ENCODE data around the gene SMIM1.

SMIM1 gene

DNA sequence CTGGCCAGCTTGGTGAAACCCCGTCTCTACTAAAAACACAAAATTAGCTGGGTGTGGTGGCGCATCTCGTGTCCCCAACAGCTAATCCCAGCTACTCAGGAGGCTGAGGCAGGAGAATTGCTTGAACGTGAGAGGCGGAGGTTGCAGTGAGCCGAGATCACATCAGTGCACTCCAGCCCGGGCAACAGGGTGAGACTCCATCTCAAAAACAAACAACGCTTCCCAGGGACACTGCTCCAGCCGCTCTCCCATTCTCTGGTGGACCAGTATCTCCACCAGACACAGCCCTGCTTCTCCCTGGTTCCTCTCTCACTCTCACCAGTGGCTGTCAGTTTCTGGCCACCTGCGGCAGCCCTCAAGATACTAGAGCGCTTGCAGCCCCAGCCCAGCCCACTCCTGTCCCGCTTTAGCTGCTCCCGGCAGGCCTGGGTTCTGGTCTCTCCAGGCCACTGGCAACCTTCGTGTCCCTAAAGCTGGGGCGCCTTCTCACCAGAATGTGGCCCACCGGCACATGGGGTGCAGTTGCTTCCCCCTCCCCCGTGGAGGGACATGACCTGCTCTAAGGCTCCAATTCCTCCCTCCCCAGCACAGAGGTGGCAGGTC is 44.7 kb downstream of the SMIM1 start:
- Mint-ChIP-seq H3K4me3 (no peak overlapping the region), H3K9me3 (no peaks in the 10 kb centered on the region), H3K36me3 (peaks cover 32% of the 10 kb centered on the region), H3K27ac (no peak overlapping the region), H3K27me3 (no peaks in the 10 kb centered on the region), H3K4me1 (no peaks in the 10 kb centered on the region)
- ATAC-seq (ENCODE audit: low read depth) (no peak), DNase-seq (ENCODE audit: low spot score in 2 of 2) (no peak)

DNA sequence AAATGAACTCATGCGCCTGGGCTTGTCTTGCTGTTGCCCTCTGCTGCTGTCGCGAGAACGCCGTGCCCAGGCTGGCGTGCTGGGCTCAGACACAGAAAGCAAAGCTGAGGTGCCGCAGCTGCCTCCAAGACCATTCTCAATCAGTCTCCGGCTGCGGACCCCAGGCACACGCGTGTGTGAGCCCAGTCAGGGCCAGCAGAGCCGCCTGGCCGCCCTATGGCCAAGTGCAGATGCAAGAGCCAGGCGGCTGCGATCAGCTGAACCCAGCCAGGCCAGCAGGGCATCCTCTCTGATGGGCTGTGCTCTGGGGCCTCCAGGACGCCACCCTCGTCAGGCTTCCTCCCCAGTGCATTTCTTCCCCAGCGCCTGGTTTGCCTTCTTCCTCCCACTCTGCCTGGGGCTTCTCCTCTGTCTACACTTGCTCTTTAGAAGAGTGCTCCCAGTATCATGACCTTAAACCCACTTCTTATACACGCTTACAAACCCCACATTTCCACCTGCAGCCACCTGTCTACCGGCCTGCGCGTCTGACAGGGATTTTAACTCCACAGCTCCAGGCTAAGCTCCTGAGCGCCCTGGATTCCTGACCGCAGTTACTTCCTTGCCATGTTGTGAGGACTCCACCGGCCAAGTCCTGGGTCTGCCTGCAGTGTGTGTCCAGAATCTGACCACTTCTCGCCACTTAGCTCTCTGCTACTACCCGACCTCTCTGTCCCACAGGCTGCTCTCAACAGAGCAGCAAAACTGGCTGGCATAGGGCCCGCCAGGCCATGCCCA is 45.5 kb downstream of the SMIM1 start:
- DNase-seq (ENCODE audit: low spot score in 2 of 2) (no peak), ATAC-seq (ENCODE audit: low read depth) (no peak)
- Mint-ChIP-seq H3K4me3 (no peak overlapping the region), H3K9me3 (no peaks in the 10 kb centered on the region), H3K27me3 (no peaks in the 10 kb centered on the region), H3K36me3 (peaks cover 36% of the 10 kb centered on the region), H3K27ac (peak overlapping the region; percentile 49), H3K4me1 (no peaks in the 10 kb centered on the region)

DNA sequence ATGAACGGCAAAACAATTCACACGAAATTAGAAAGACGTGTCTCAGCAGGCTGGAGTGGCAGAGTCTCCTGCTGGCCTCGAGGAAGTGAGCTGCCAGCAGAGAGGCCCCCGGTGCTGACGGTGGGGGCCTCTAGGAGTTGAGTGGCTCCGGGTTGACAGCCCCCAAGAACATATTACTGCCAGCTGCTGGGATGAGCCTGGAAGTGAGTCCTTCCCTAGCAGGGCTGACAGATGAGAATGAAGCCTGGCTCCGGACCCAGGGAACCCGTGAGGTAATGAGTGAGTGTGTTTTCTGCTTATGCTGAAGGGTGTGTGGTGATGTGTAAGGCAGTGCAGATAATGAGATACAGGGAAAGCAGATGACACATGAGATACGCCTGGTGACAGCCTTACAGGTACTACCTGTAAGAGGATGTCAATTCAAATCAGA is 47.2 kb downstream of the SMIM1 start:
- no peaks in the 10 kb centered on the region for H3K27me3 Mint-ChIP-seq
- no peak overlapping the region for H3K4me3 Mint-ChIP-seq
- ATAC-seq (ENCODE audit: low read depth) (no peak), DNase-seq (ENCODE audit: low spot score in 2 of 2) (no peak)
- peaks cover 41% of the 10 kb centered on the region for H3K36me3 Mint-ChIP-seq
- no peaks in the 10 kb centered on the region for H3K4me1 Mint-ChIP-seq
- no peaks in the 10 kb centered on the region for H3K9me3 Mint-ChIP-seq
- no peak overlapping the region for H3K27ac Mint-ChIP-seq

DNA sequence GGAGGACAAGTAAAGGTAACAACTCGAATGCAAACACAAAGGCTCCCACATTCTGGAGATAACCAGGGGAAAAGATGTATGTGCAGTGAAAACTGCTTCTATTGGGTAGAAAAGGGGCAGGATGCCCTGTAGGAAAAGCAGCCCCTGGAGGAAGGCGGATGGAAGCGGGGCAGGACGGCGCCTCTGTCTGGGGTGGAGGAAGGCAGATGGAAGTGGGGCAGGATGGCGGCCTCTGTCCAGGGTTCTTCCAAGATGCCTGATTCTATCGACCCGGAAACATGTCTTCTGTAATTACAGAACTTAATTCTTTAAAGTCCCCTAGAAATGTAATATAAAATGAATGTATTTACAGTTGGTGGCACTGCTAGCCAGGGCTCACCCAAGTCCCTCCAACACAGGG is 47.8 kb downstream of the SMIM1 start:
- no peak for DNase-seq (ENCODE audit: low spot score in 2 of 2)
- no peak overlapping the region for H3K27ac Mint-ChIP-seq
- ATAC-seq (ENCODE audit: low read depth) = no peak
- H3K9me3 Mint-ChIP-seq = no peaks in the 10 kb centered on the region
- H3K27me3 Mint-ChIP-seq = no peaks in the 10 kb centered on the region
- no peak overlapping the region for H3K4me3 Mint-ChIP-seq
- H3K36me3 Mint-ChIP-seq = peaks cover 37% of the 10 kb centered on the region
- no peaks in the 10 kb centered on the region for H3K4me1 Mint-ChIP-seq

DNA sequence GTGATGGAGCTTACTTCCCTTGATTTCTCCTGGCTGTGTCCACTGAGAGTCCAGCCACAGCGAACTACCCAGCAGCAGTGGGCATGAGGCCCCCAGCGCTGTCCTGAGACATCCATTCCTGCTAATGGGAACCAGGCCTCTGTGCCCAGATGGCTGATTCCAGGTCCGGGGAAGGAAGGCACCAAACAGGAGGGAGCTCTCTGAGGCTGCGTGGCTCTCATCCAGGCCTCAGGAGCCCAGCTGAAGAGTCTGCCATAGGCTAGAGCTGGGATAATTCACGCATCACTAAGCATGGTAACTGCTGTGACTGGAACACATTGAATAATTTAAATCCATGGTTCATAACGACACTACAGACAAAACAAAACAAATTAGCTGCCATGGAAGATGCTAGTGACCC is 48.5 kb downstream of the SMIM1 start:
- no peaks in the 10 kb centered on the region for H3K9me3 Mint-ChIP-seq
- H3K36me3 Mint-ChIP-seq = peaks cover 37% of the 10 kb centered on the region
- H3K4me1 Mint-ChIP-seq = no peaks in the 10 kb centered on the region
- H3K27me3 Mint-ChIP-seq = no peaks in the 10 kb centered on the region
- no peak for ATAC-seq (ENCODE audit: low read depth)
- H3K4me3 Mint-ChIP-seq = no peak overlapping the region
- H3K27ac Mint-ChIP-seq = no peak overlapping the region
- no peak for DNase-seq (ENCODE audit: low spot score in 2 of 2)

DNA sequence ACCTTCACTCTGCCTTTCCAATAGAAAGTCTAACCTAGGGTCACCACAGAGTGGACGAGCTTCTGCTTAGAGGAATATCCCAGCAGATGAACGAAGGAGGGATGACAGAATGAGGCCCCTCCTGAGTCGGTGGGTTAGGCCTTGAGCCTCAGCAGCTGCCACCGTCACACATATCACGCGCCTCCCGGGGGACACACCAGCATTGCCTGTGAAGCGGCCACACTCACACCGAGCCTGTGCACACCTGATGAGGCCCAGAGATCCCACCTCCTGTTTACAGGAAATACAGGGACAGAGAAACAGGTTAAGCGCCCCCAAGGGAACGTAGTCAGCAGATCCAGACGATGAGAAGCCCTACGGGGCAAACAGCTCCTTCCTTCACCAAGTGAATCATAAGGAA is 48.9 kb downstream of the SMIM1 start:
- H3K4me3 Mint-ChIP-seq = no peak overlapping the region
- no peaks in the 10 kb centered on the region for H3K9me3 Mint-ChIP-seq
- ATAC-seq (ENCODE audit: low read depth) = no peak
- H3K27ac Mint-ChIP-seq = no peak overlapping the region
- no peak for DNase-seq (ENCODE audit: low spot score in 2 of 2)
- no peaks in the 10 kb centered on the region for H3K4me1 Mint-ChIP-seq
- H3K36me3 Mint-ChIP-seq = peaks cover 36% of the 10 kb centered on the region
- H3K27me3 Mint-ChIP-seq = no peaks in the 10 kb centered on the region

DNA sequence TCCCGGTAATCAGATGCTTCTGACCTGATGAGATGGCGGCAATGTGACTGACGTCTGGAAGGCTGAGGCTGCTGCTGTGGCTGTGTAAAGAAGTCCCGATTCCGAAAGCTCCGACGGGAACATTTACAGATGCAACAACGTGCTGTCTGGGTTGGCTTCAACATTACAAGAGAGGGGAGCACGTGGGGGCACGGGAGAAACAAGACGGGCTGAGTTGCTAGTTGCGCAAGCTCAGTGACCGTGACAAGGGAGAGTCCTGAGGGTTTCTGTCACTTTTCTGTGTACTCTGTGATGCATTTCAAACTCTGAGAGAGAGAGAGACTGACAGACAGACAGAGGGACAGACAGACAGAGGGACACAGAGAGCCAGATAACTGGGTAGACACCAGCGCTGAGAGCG is 49.4 kb downstream of the SMIM1 start:
- no peaks in the 10 kb centered on the region for H3K4me1 Mint-ChIP-seq
- H3K9me3 Mint-ChIP-seq = no peaks in the 10 kb centered on the region
- H3K27ac Mint-ChIP-seq = peak overlapping the region; percentile 35
- no peak for DNase-seq (ENCODE audit: low spot score in 2 of 2)
- peaks cover 36% of the 10 kb centered on the region for H3K36me3 Mint-ChIP-seq
- no peak overlapping the region for H3K4me3 Mint-ChIP-seq
- no peaks in the 10 kb centered on the region for H3K27me3 Mint-ChIP-seq
- ATAC-seq (ENCODE audit: low read depth) = no peak

DNA sequence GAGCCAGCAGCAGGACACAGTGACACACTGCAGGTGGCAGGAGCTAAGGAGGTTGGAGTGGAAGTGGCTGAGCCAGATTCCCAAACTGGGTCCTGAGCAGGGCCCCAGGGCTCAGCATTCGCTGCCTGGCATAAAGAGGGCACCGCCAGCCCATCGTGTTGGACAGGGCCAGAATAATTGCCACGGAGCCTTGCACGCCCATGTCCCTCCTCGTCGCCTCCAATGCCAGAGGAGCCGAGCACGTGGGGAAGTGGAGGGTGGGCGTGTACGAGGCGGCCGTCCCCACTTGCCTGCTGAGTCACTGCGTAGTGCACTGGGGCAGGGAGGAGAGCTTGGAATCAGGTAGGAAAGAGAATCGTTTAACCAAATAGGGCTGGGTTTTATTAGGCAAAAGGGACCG is 49.9 kb downstream of the SMIM1 start:
- Mint-ChIP-seq H3K36me3 (peaks cover 35% of the 10 kb centered on the region), H3K27me3 (no peaks in the 10 kb centered on the region), H3K9me3 (no peaks in the 10 kb centered on the region), H3K4me3 (no peak overlapping the region), H3K4me1 (no peaks in the 10 kb centered on the region), H3K27ac (peak overlapping the region; percentile 35)
- DNase-seq (ENCODE audit: low spot score in 2 of 2) (no peak), ATAC-seq (ENCODE audit: low read depth) (no peak)

DNA sequence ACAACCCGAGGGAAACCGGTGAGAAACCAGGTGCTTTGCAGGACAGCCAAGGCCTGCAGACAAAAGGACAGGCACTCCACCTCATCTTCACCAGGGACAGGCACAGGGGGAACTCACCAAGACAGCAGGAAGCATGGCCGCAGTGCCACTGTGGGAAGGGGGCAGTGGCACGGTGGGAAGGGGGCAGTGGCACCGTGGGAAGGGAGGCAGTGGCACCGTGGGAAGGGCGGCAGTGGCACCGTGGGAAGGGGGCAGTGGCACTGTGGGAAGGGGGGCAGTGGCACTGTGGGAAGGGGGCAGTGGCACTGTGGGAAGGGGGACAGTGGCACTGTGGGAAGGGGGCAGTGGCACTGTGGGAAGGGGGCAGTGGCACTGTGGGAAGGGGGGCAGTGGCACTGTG is 52.1 kb downstream of the SMIM1 start:
- Mint-ChIP-seq H3K27me3 (no peaks in the 10 kb centered on the region), H3K9me3 (no peaks in the 10 kb centered on the region), H3K27ac (no peak overlapping the region), H3K36me3 (peaks cover 38% of the 10 kb centered on the region), H3K4me1 (no peaks in the 10 kb centered on the region), H3K4me3 (no peak overlapping the region)
- ATAC-seq (ENCODE audit: low read depth) (no peak), DNase-seq (ENCODE audit: low spot score in 2 of 2) (no peak)

DNA sequence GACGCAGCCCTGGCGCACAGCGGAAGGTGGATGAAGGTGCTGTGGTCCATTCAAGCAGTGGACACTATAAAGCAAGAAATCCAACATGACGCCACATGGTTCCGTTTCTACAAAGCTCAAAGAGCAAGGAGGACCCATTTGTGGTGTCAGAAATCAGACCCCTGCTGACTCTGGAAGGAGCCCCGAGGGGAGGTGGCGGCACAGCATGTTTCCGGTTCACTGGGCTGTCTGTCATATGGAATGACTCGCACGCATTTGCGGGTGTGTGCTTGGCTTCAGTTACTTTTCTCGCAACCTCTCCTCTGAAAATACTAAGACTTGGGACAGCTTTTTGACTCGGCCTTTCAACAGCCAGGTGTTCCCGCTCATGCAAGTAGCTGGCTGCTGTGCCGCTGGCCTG is 52.8 kb downstream of the SMIM1 start:
- no peaks in the 10 kb centered on the region for H3K27me3 Mint-ChIP-seq
- ATAC-seq (ENCODE audit: low read depth) (no peak), DNase-seq (ENCODE audit: low spot score in 2 of 2) (no peak)
- H3K4me3 Mint-ChIP-seq = no peak overlapping the region
- H3K4me1 Mint-ChIP-seq = no peaks in the 10 kb centered on the region
- H3K27ac Mint-ChIP-seq = no peak overlapping the region
- H3K36me3 Mint-ChIP-seq = peaks cover 37% of the 10 kb centered on the region
- no peaks in the 10 kb centered on the region for H3K9me3 Mint-ChIP-seq

All from memory B cell (primary cell).